Measurements from ENCODE around the gene IGSF21.

- TF ChIP-seq CTCF (IDR thresholded peaks at IDR 0.05) = no peak
- no peak for TF ChIP-seq POLR2AphosphoS5 (IDR thresholded peaks at IDR 0.05; ENCODE audit: insufficient read depth in 1 of 2, low read depth in 1 of 2)
Observed at GRCh38 chr1:18174037-18174436, 66.4 kb downstream of the IGSF21 start.

Measured in vagina (tissue), 2 donors.